Measurements from ENCODE around the gene CAPZA1. TPM values are rescaled to one million over a fixed set of nuclear protein-coding genes. Genes with fewer than 3 reads are reported as not detected.

Gene CAPZA1
- total and polyA plus RNA-seq, 2 experiments from 2014 or later: 109 to 177 TPM

DNA sequence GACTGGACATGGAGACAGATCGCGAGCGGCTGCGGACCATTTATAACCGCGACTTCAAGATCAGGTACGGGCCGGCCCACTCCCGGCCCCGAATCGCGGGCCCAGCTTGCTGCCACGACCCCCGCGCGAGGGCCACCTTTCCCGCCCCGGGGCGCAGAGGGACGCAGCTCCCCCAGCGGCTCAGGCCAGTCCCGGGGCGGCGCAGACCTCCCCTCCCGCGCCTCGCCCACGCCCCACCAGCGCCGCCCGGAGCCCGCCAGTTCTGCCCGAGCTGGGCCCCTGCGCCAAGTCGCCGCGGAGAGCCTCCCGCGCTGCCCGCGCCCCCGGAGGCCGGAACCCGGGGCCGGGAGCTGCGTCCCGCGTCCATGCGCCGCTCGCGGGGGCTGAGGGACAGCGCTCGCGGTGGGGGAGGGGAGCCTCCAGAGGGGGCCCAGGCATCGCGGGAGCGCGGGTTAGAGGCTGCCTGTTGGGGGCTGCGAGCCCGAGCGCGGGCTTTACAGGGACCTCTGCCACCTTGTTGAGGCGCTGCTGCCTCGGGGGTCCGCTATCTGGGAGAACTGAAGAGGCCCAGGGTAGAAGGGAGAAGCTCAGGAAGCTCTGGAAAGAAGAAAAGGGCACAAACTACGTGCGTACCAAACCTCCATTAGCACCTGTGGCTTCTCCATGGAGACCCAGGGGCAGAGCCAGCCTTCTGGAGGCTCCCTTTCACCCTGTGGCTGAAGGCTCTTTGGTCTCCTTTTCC lies 55.5 kb downstream of the CAPZA1 start:
- TF ChIP-seq EZH2 (IDR thresholded peaks at IDR 0.05; ENCODE audit: borderline replicate concordance): no peak
- TF ChIP-seq, protein P1, sequence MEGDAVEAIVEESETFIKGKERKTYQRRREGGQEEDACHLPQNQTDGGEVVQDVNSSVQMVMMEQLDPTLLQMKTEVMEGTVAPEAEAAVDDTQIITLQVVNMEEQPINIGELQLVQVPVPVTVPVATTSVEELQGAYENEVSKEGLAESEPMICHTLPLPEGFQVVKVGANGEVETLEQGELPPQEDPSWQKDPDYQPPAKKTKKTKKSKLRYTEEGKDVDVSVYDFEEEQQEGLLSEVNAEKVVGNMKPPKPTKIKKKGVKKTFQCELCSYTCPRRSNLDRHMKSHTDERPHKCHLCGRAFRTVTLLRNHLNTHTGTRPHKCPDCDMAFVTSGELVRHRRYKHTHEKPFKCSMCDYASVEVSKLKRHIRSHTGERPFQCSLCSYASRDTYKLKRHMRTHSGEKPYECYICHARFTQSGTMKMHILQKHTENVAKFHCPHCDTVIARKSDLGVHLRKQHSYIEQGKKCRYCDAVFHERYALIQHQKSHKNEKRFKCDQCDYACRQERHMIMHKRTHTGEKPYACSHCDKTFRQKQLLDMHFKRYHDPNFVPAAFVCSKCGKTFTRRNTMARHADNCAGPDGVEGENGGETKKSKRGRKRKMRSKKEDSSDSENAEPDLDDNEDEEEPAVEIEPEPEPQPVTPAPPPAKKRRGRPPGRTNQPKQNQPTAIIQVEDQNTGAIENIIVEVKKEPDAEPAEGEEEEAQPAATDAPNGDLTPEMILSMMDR (IDR thresholded peaks at IDR 0.05; ENCODE audit: poor library complexity): peak; percentile 19
- Histone ChIP-seq H3K27me3 (no peaks in the 10 kb centered on the region), H3K9me2 (replicated peaks; ENCODE audit: insufficient read depth) (no peaks in the 10 kb centered on the region), H3K9me3 (ENCODE audit: low read depth) (no peaks in the 10 kb centered on the region), H3K79me2 (peaks cover 49% of the 10 kb centered on the region), H3K36me3 (replicated peaks; ENCODE audit: insufficient read depth, low read depth) (no peaks in the 10 kb centered on the region), H3K27ac (peak overlapping the region; percentile 99), H3K4me1 (ENCODE audit: insufficient read depth) (peaks cover 19% of the 10 kb centered on the region), H4K20me1 (ENCODE audit: insufficient read depth, poor library complexity, severe bottlenecking) (peaks cover 6% of the 10 kb centered on the region), H2AFZ (peak overlapping the region; percentile 19), H3K4me2 (peak overlapping the region; percentile 81), H3K4me3 (peak overlapping the region; percentile 78)
- peak; percentile 77 for DNase-seq (ENCODE audit: low spot score)
- WGBS (ENCODE audit: low lambda C conversion rate, missing lambda C conversion rate): under 1% methylated on average over 57 of the region's 68 CpGs

DNA sequence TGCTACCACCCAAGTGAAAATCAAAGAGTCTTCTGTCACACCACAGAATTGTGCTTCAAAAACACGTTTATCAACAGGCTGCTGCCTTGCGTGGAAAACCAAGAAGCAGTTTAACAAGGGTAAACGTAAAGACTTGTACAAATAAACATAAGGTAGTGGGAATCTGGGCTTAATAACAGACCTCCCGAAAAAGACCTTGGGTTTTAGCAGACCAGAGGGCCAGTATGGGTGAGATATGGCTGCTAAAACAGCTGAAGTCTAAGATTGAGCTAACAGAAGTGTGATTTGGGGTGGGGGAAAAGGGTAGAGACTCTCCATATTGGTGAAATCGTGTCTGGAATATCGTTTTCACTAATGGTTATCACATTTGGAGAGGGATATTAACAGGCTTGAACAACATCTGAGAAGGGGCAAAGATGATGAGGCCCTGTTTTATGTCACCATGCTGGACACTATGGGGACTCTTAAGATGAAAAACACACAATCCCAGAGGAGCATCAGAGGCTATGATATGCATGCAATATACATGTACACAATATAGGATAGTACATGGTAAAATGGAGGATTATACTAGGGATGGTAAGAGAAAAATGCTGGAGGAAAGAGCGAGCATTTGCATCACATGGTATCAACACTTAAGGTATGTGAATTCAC lies 56.2 kb downstream of the CAPZA1 start:
- H3K4me1 ChIP-seq (ENCODE audit: insufficient read depth): peaks cover 19% of the 10 kb centered on the region
- H4K20me1 ChIP-seq (ENCODE audit: insufficient read depth, poor library complexity, severe bottlenecking): peaks cover 6% of the 10 kb centered on the region
- H3K79me2 ChIP-seq: peaks cover 53% of the 10 kb centered on the region
- peak overlapping the region; percentile 81 for H3K4me2 ChIP-seq
- no peaks in the 10 kb centered on the region for H3K36me3 ChIP-seq (replicated peaks; ENCODE audit: insufficient read depth, low read depth)
- no peaks in the 10 kb centered on the region for H3K27me3 ChIP-seq
- TF ChIP-seq EZH2phosphoT487 (IDR thresholded peaks at IDR 0.05; ENCODE audit: low read depth, severe bottlenecking, unreplicated experiment) (no peak), EZH2 (IDR thresholded peaks at IDR 0.05; ENCODE audit: borderline replicate concordance) (no peak)
- TF ChIP-seq, protein P1 (IDR thresholded peaks at IDR 0.05; ENCODE audit: poor library complexity): no peak
- peak overlapping the region; percentile 78 for H3K4me3 ChIP-seq
- no peak for DNase-seq (ENCODE audit: low spot score)
- no peaks in the 10 kb centered on the region for H3K9me3 ChIP-seq (ENCODE audit: low read depth)
- H3K9me2 ChIP-seq (replicated peaks; ENCODE audit: insufficient read depth): no peaks in the 10 kb centered on the region
- H2AFZ ChIP-seq: peak overlapping the region; percentile 19
- H3K27ac ChIP-seq: peak overlapping the region; percentile 99
- WGBS (ENCODE audit: low lambda C conversion rate, missing lambda C conversion rate): 45% methylated on average over 7 of the region's 7 CpGs

GRCh38 chr1:112676543-112676942 lies 56.9 kb downstream of the CAPZA1 start:
- no peak overlapping the region for H3K27ac ChIP-seq
- 93% methylated on average over 3 of the region's 3 CpGs for WGBS (ENCODE audit: low lambda C conversion rate, missing lambda C conversion rate)
- H4K20me1 ChIP-seq (ENCODE audit: insufficient read depth, poor library complexity, severe bottlenecking): peaks cover 6% of the 10 kb centered on the region
- H3K36me3 ChIP-seq (replicated peaks; ENCODE audit: insufficient read depth, low read depth): no peaks in the 10 kb centered on the region
- H3K4me1 ChIP-seq (ENCODE audit: insufficient read depth): peaks cover 19% of the 10 kb centered on the region
- TF ChIP-seq, protein P1 (IDR thresholded peaks at IDR 0.05; ENCODE audit: poor library complexity): no peak
- TF ChIP-seq EZH2phosphoT487 (IDR thresholded peaks at IDR 0.05; ENCODE audit: low read depth, severe bottlenecking, unreplicated experiment) (no peak), EZH2 (IDR thresholded peaks at IDR 0.05; ENCODE audit: borderline replicate concordance) (no peak)
- H3K9me2 ChIP-seq (replicated peaks; ENCODE audit: insufficient read depth): no peaks in the 10 kb centered on the region
- no peak overlapping the region for H2AFZ ChIP-seq
- DNase-seq (ENCODE audit: low spot score): no peak
- H3K79me2 ChIP-seq: peaks cover 60% of the 10 kb centered on the region
- no peaks in the 10 kb centered on the region for H3K27me3 ChIP-seq
- no peaks in the 10 kb centered on the region for H3K9me3 ChIP-seq (ENCODE audit: low read depth)
- peak overlapping the region; percentile 81 for H3K4me2 ChIP-seq
- H3K4me3 ChIP-seq: no peak overlapping the region

Measured in hepatocyte (in vitro differentiated cells).